Pancreas (tissue), 10 donors: ENCODE measurements around the gene LUZP2. TPM values are rescaled to one million over a fixed set of nuclear protein-coding genes. Genes with fewer than 3 reads are reported as not detected.

Source experiments
- ATAC-seq, 4 donors: fragments of 200-7000 bp; cut with Tn5 transposase; one replicate each; pipeline versions ENCODE4 v1.8.0 to v1.9.1; 2020; ENCODE audit warnings: mild to moderate bottlenecking in 4 of 4, moderate library complexity in 4 of 4
- DNase-seq, 6 donors: peaks; one replicate each; pipeline ENCODE4 v3.0.0-alpha.2; 2020
- FAIRE-seq: peaks from 2 replicates; lab custom pipeline; 2012; peaks lifted over from hg19 to GRCh38; lab: Jason Lieb, UNC
- H3K27ac ChIP-seq, 4 donors: fragments of 200-600 bp; sonication (generic); 1 replicate in 3 of 4; 2 replicates in 1 of 4; pipeline versions ENCODE4 v1.5.0 to v1.8.0; 2020
- H3K27me3 ChIP-seq, 4 donors: fragments of 200-600 bp; one replicate each; pipeline ENCODE4 v1.8.0; 2021
- H3K36me3 ChIP-seq, 3 donors: fragments of 200-600 bp; sonication (generic) in 1 of 3; one replicate each; pipeline versions ENCODE4 v1.5.0 to v1.8.0; 2020 to 2021
- H3K4me1 ChIP-seq, 3 donors: fragments of 200-600 bp; one replicate each; pipeline ENCODE4 v1.8.0; 2021
- H3K4me3 ChIP-seq, 4 donors: fragments of 200-600 bp; sonication (generic) in 2 of 4; one replicate each; pipeline versions ENCODE4 v1.5.0 to v1.8.0; 2020 to 2021
- H3K9me3 ChIP-seq, 4 donors: fragments of 200-600 bp; one replicate each; pipeline ENCODE4 v1.8.0; 2021
- WGBS, 2 donors: extraction: QIAGEN DNeasy Blood & Tissue Kit; methylation state at CpG; one replicate each; pipeline ENCODE4 v1.1.7; 2013; 5-methylcytosine and 5-hydroxymethylcytosine counted together
- intact Hi-C, 3 donors: fragments of 100-400 bp; cut with DNase I; formaldehyde crosslinking; loops; one replicate each; pipeline versions ENCODE4 v1.11.1 to v1.14.2; 2022
- polyA plus RNA-seq, 2 donors: library from polyadenylated mRNA; stranded (reverse); fragments of 200-250 nt; gene quantifications; one replicate each; pipeline ENCODE4 v1.2.3, GENCODE V29; 2013
- total RNA-seq, 6 donors: library from RNA; stranded (reverse); fragmentation: NEBNext Ultra II Directional in 4 of 6; extraction: Animal tissue kit (Norgen Biotek cat#: 25700) in 4 of 6; gene quantifications; one replicate each; pipeline versions ENCODE4 v1.2.1 to v1.2.4, GENCODE V29; 2021 to 2023
- TF ChIP-seq, protein P1 (sequence below), 4 donors: fragments of 200-600 bp; sonication (generic) in 3 of 4; IDR thresholded peaks; one replicate each; pipeline versions ENCODE4 v1.5.0 to v1.8.0; 2021; ENCODE audit warnings: antibody characterized with exemption in 4 of 4
- donor health status: healthy with polysubstance abuse.
- donor health status: DM: no; HTN: no; CAD: no; lungs with moderate emphysema.
- donor health status: DM: no; HTN: no; CAD: no.
- donor health status: control.
- donor health status: control.
- donor health status: Bipolar disorder and iron deficiency.
- donor health status: DM: yes; HTN: yes; CAD: no.
- donor health status: DM: no; HTN: no; CAD: no.
- donor health status: DM: no; HTN: no; CAD: no.
- donor health status: DM: yes; HTN: yes; CAD: no.

The LUZP2 gene
- total and polyA plus RNA-seq, 8 donors: 0.04 to 0.19 (median 0.07) TPM; not detected in 3

- no peaks in the 10 kb centered on the region for H3K36me3 ChIP-seq
- no peak for ATAC-seq
- no peaks in the 10 kb centered on the region for H3K27me3 ChIP-seq
- intact Hi-C loops: no loop called here
- no peak overlapping the region for H3K27ac ChIP-seq
- no peak overlapping the region for H3K4me3 ChIP-seq
- no peaks in the 10 kb centered on the region for H3K9me3 ChIP-seq
- no peak for FAIRE-seq
- TF ChIP-seq, protein P1, sequence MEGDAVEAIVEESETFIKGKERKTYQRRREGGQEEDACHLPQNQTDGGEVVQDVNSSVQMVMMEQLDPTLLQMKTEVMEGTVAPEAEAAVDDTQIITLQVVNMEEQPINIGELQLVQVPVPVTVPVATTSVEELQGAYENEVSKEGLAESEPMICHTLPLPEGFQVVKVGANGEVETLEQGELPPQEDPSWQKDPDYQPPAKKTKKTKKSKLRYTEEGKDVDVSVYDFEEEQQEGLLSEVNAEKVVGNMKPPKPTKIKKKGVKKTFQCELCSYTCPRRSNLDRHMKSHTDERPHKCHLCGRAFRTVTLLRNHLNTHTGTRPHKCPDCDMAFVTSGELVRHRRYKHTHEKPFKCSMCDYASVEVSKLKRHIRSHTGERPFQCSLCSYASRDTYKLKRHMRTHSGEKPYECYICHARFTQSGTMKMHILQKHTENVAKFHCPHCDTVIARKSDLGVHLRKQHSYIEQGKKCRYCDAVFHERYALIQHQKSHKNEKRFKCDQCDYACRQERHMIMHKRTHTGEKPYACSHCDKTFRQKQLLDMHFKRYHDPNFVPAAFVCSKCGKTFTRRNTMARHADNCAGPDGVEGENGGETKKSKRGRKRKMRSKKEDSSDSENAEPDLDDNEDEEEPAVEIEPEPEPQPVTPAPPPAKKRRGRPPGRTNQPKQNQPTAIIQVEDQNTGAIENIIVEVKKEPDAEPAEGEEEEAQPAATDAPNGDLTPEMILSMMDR (IDR thresholded peaks at IDR 0.05): no peak
- WGBS, 2 donors: 76 to 90% methylated on average over 3 of the region's 3 CpGs
- no peaks in the 10 kb centered on the region for H3K4me1 ChIP-seq
- no peak for DNase-seq
Observed at GRCh38 chr11:24588081-24588480, 91.2 kb downstream of the LUZP2 start.

DNA sequence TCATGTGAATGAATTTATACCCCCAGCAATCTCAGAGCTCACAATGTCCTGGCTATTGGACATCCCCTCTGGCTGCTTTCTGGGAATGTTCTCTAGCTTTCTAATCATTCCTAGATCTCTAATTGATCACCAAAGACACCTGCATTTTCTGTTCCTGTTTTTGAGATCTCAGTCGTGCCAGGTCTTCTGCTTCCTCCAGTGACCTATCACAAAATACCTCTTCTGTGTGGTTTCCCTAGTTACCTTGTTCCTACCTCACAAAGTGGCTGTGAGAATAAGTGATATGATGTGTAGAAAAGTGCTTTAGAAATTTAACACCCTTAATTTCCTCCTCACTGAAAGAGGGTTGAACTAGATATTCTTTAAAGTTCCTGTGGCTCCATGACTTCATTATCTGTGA, 92.2 kb downstream of the LUZP2 start:
- Histone ChIP-seq H3K36me3 (no peaks in the 10 kb centered on the region), H3K27ac (no peak overlapping the region), H3K9me3 (no peaks in the 10 kb centered on the region), H3K4me1 (no peaks in the 10 kb centered on the region), H3K4me3 (no peak overlapping the region), H3K27me3 (no peaks in the 10 kb centered on the region)
- WGBS, 2 donors: 29 to 38% methylated on average over 1 of the region's 1 CpG
- ATAC-seq (no peak), FAIRE-seq (no peak), DNase-seq (no peak)
- TF ChIP-seq, protein P1 (IDR thresholded peaks at IDR 0.05): no peak
- intact Hi-C loops: no loop called here

- Histone ChIP-seq H3K36me3 (no peaks in the 10 kb centered on the region), H3K27ac (no peak overlapping the region), H3K4me3 (no peak overlapping the region), H3K9me3 (no peaks in the 10 kb centered on the region), H3K4me1 (no peaks in the 10 kb centered on the region), H3K27me3 (no peaks in the 10 kb centered on the region)
- intact Hi-C loops: no loop called here
- no peak for ATAC-seq
- FAIRE-seq: no peak
- DNase-seq: no peak
- TF ChIP-seq, protein P1 (IDR thresholded peaks at IDR 0.05): no peak
- 50 to 55% methylated on average over 2 of the region's 2 CpGs for WGBS, 2 donors
Observed at GRCh38 chr11:24591283-24591682, 94.4 kb downstream of the LUZP2 start.

DNA sequence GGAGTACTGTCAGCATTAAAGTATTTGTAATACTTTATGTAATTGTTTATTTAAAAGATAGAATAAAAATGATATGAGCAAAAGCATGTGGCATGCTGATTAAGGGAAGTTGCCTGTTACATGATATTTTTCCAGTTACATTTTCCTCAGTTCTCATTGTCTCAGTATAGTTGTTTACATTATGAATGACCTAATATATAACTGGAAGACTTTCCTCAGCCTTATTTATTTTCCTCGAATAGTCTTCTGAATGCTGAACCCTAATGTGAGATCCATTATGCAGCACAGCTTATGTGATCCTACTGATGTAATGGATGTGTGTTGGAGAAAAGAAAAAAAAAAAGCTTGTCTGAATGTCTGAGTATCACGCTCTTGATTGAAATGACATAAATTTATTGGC, 95.5 kb downstream of the LUZP2 start:
- no peaks in the 10 kb centered on the region for H3K9me3 ChIP-seq
- H3K27me3 ChIP-seq: no peaks in the 10 kb centered on the region
- intact Hi-C loops: no loop called here
- no peak overlapping the region for H3K27ac ChIP-seq
- no peaks in the 10 kb centered on the region for H3K4me1 ChIP-seq
- WGBS, 2 donors: 62 to 73% methylated on average over 2 of the region's 2 CpGs
- TF ChIP-seq, protein P1 (IDR thresholded peaks at IDR 0.05): no peak
- no peaks in the 10 kb centered on the region for H3K36me3 ChIP-seq
- no peak for ATAC-seq
- no peak overlapping the region for H3K4me3 ChIP-seq
- DNase-seq: no peak
- no peak for FAIRE-seq

DNA sequence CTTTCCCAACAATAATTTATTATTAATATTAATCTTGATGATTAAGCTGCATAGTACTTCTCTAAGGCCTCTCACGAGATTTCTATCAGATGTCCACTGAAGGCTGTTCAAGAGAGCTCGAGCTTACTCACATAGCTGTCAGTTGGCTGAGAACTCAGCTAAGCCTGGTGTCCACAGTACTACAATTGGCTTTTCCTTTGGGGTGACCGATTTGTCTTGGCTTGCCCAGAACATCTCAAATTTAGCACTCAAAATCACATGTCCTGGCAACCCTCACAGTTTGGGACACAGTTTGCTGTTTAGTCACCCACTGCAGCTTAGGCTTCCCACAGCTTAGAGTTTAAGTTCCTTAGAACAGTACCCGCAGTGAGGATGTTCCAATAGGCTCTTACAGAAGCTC, 96.5 kb downstream of the LUZP2 start:
- no peak for DNase-seq
- no peak overlapping the region for H3K4me3 ChIP-seq
- TF ChIP-seq, protein P1 (IDR thresholded peaks at IDR 0.05): no peak
- no peak for FAIRE-seq
- WGBS, 2 donors: 76 to 88% methylated on average over 4 of the region's 4 CpGs
- ATAC-seq: no peak
- H3K9me3 ChIP-seq: no peaks in the 10 kb centered on the region
- H3K4me1 ChIP-seq: no peaks in the 10 kb centered on the region
- H3K27ac ChIP-seq: no peak overlapping the region
- H3K27me3 ChIP-seq: no peaks in the 10 kb centered on the region
- intact Hi-C loops: no loop called here
- no peaks in the 10 kb centered on the region for H3K36me3 ChIP-seq
